MCF 10A (cell line): ENCODE data around the gene HOXC5. TPM values are rescaled to one million over a fixed set of nuclear protein-coding genes. Genes with fewer than 3 reads are reported as not detected.

ENCODE experiments used
- BruUV-seq: library from RNA; stranded (reverse); fragments of 400-500 nt; replicated peaks from 2 replicates; lab custom pipeline; 2021; lab: Mats Ljungman, UMichigan
- CTCF ChIA-PET: fragments of 300-600 bp; sonication (Branson Sonifier 250); formaldehyde crosslinking; extraction: SDS; loops from one replicate; lab custom pipeline; 2021; ENCODE audit warnings: antibody characterized with exemption, inconsistent platforms; lab: Yijun Ruan, JAX
- POLR2A ChIA-PET: fragments of 300-600, 350-650 bp; sonication (Branson Sonifier 250); formaldehyde crosslinking; extraction: SDS; loops from one replicate; lab custom pipeline; 2020; ENCODE audit warnings: antibody characterized with exemption, inconsistent platforms; lab: Yijun Ruan, JAX
- DNase-seq: peaks from one replicate; pipeline ENCODE4 v3.0.0-alpha.2; 2018; ENCODE audit not compliant: unreplicated experiment
- H3K27ac Mint-ChIP-seq: one replicate; pipeline ENCODE4 v1.8.0; 2022; ENCODE audit warnings: mild to moderate bottlenecking, low read depth, mixed read lengths; ENCODE audit not compliant: unreplicated experiment
- H3K27me3 Mint-ChIP-seq: one replicate; pipeline ENCODE4 v1.8.0; 2022; ENCODE audit warnings: mixed read lengths; ENCODE audit not compliant: insufficient read depth, unreplicated experiment
- H3K36me3 Mint-ChIP-seq: one replicate; pipeline ENCODE4 v1.8.0; 2022; ENCODE audit warnings: mild to moderate bottlenecking, moderate library complexity, mixed read lengths; ENCODE audit not compliant: insufficient read depth, unreplicated experiment
- H3K4me1 Mint-ChIP-seq: one replicate; pipeline ENCODE4 v1.8.0; 2022; ENCODE audit warnings: mixed read lengths; ENCODE audit not compliant: insufficient read depth, unreplicated experiment
- H3K4me3 Mint-ChIP-seq: one replicate; pipeline ENCODE4 v1.8.0; 2022; ENCODE audit warnings: mild to moderate bottlenecking, moderate library complexity, mixed read lengths; ENCODE audit not compliant: unreplicated experiment
- H3K9me3 Mint-ChIP-seq: one replicate; pipeline ENCODE4 v1.8.0; 2022; ENCODE audit warnings: mixed read lengths; ENCODE audit not compliant: unreplicated experiment
- intact Hi-C: fragments of 100-400 bp; cut with micrococcal nuclease; formaldehyde crosslinking; loops from 2 replicates; pipeline ENCODE4 v1.14.1; 2022
- total RNA-seq: library from RNA; stranded (reverse); gene quantifications from 2 replicates; pipeline ENCODE4 v1.2.3, GENCODE V29; 2022
- TF ChIP-seq, protein P1 (sequence below): fragments of 200-600 bp; IDR thresholded peaks from one replicate; pipeline ENCODE4 v1.8.0; 2022; ENCODE audit warnings: antibody characterized with exemption, mild to moderate bottlenecking; ENCODE audit not compliant: unreplicated experiment

HOXC5 gene
- total RNA-seq, 1 experiment from 2014 or later: not detected

DNA sequence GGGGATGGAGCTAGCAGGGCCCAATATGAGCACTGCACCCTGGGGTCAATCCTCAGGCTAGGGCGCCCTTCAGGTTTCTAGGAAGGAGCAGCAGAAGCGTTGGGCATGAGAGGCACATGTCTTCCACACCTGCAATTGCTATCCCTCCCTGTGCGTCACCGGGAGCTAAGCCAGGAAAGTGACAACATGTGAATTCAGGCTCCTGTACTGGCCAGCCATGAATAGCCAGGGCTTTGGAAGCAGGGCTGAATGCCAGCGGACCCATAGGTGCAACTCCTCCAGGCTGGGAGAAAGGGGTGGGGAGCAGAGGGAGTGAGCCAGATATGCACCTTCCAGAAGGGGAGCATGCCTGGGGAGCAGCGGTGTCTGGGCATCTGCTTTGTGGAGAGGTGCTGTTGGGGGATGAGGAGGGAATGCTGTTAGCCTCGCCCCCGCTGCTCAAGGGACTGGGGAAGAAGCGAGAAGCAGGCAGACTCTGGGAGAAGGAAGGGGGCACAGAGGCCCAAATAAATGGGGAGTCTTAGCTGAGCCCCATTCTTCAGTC is 6.1 kb downstream of the HOXC5 start:
- peak overlapping the region; percentile 42 for H3K27ac Mint-ChIP-seq
- no peaks in the 10 kb centered on the region for H3K36me3 Mint-ChIP-seq
- peaks cover 6% of the 10 kb centered on the region for H3K4me1 Mint-ChIP-seq
- no peaks in the 10 kb centered on the region for H3K27me3 Mint-ChIP-seq
- POLR2A ChIA-PET: interaction anchor here (0.6 to 1.8 kb wide), 4 partner anchors 12 to 293 kb away, joined by 3 to 8 read pairs (median 4); partner anchors contain the start of gene SMUG1
- no peak overlapping the region for H3K4me3 Mint-ChIP-seq
- BruUV-seq: no TSS peak
- TF ChIP-seq, protein P1, sequence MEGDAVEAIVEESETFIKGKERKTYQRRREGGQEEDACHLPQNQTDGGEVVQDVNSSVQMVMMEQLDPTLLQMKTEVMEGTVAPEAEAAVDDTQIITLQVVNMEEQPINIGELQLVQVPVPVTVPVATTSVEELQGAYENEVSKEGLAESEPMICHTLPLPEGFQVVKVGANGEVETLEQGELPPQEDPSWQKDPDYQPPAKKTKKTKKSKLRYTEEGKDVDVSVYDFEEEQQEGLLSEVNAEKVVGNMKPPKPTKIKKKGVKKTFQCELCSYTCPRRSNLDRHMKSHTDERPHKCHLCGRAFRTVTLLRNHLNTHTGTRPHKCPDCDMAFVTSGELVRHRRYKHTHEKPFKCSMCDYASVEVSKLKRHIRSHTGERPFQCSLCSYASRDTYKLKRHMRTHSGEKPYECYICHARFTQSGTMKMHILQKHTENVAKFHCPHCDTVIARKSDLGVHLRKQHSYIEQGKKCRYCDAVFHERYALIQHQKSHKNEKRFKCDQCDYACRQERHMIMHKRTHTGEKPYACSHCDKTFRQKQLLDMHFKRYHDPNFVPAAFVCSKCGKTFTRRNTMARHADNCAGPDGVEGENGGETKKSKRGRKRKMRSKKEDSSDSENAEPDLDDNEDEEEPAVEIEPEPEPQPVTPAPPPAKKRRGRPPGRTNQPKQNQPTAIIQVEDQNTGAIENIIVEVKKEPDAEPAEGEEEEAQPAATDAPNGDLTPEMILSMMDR: no peak
- DNase-seq: peak; percentile 68
- CTCF ChIA-PET: interaction anchor here (0.6 to 1.6 kb wide), 7 partner anchors 30 to 364 kb away, joined by 3 to 16 read pairs (median 4); partner anchors contain the start of genes HOXC10, HOXC8 and SMUG1
- H3K9me3 Mint-ChIP-seq: no peaks in the 10 kb centered on the region
- intact Hi-C loops: no loop called here

DNA sequence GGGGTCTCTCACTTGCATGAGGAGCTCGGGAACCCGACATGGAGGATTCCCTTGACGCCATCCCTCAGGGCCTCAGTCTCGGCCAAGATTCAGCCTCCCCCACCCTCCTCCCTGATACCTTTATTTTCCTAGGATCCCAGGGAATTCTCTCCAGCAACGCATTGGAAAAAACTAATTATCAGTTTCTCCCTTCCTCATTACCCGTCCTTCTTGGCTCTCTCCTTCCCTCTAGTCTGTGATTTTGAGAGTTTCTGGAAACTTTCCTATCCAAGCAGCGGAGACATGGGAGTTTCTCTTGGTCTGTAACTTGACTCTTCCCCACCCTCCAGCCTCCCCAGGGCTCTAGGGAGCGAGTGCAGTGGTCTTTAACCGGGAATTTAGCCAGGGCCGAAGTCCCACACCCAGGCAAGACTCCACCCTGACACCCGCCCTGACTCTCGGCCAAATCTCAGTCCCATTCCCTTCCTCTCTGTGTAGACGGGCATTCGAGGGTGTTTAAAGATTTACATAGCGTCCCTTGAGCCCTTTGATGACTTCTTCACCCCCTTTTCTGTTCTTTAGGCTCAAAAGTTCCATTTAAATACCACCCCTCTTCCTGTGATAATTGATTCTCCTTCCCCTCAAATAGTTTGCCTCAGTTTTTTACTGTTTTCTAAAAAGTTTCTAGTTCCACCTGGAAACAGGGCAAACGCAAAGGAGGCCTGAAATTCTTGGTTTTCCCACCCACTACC is 6.7 kb downstream of the HOXC5 start:
- Mint-ChIP-seq H3K27ac (no peak overlapping the region), H3K4me1 (peaks cover 6% of the 10 kb centered on the region), H3K4me3 (no peak overlapping the region), H3K27me3 (no peaks in the 10 kb centered on the region), H3K9me3 (no peaks in the 10 kb centered on the region), H3K36me3 (no peaks in the 10 kb centered on the region)
- ChIA-PET CTCF (interaction anchor here (0.6 to 1.6 kb wide), 4 partner anchors 18 to 168 kb away, joined by 3 to 16 read pairs (median 4); no protein-coding TSS in a partner anchor), POLR2A (interaction anchor here (0.6 to 1.8 kb wide), 2 partner anchors 20 to 149 kb away, joined by 4 to 8 read pairs; partner anchors contain the start of gene SMUG1)
- no peak for DNase-seq
- TF ChIP-seq, protein P1: no peak
- no TSS peak for BruUV-seq
- intact Hi-C loops: no loop called here

DNA sequence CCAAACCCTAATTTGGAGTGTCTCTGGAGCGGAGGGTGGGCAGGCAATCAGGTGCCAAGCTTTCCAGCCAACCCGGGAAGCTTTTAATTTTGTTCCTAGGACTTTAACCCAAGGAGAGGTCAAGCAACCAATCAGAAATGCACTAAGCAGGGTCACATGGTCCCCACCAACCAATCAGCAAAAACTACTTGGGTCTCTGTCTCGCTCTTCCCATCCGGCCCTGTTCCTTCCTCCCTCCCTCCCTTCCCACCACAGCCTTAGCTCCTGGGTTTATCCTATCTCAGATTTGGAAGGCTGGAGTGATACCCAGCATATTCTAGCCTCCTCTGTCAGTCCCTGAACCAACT is 7.3 kb downstream of the HOXC5 start:
- BruUV-seq: no TSS peak
- TF ChIP-seq, protein P1: no peak
- Mint-ChIP-seq H3K4me3 (no peak overlapping the region), H3K4me1 (peaks cover 6% of the 10 kb centered on the region), H3K9me3 (no peaks in the 10 kb centered on the region), H3K36me3 (no peaks in the 10 kb centered on the region), H3K27me3 (no peaks in the 10 kb centered on the region), H3K27ac (no peak overlapping the region)
- peak; percentile 26 for DNase-seq
- intact Hi-C loops: no loop called here
- POLR2A ChIA-PET: no interaction called here
- CTCF ChIA-PET: interaction anchor here (0.7 to 1.6 kb wide), 2 partner anchors 152 to 167 kb away, joined by 3 to 4 read pairs; no protein-coding TSS in a partner anchor

DNA sequence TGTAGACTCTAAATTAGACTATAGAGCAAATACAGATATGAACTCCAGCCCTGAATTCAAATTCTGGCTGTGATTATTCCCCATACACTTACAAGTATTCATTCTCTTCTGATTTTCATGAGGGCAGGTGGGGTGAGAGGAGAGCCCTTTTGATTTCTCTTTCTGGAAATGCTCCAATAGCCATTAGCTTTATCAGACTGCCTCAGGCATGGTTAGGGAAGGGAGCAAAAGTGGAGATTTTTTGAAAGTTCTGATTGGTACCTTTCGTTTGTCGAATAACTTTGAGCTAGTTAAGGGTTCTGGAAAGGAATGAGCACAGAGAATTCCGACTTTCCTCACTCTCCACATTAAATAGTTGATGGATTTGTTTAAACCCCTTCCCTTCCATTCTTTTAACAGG is 7.8 kb downstream of the HOXC5 start:
- no peaks in the 10 kb centered on the region for H3K9me3 Mint-ChIP-seq
- TF ChIP-seq, protein P1: no peak
- ChIA-PET POLR2A (no interaction called here), CTCF (interaction anchor here (1.4 to 1.6 kb wide), 3 partner anchors 8 to 167 kb away, joined by 3 to 16 read pairs (median 6); partner anchors contain the start of gene HOXC5)
- H3K27ac Mint-ChIP-seq: no peak overlapping the region
- intact Hi-C loops: no loop called here
- BruUV-seq: no TSS peak
- H3K36me3 Mint-ChIP-seq: no peaks in the 10 kb centered on the region
- no peaks in the 10 kb centered on the region for H3K27me3 Mint-ChIP-seq
- no peak for DNase-seq
- H3K4me1 Mint-ChIP-seq: peaks cover 6% of the 10 kb centered on the region
- no peak overlapping the region for H3K4me3 Mint-ChIP-seq
